K562 (cell line): ENCODE measurements around the gene C1orf122. TPM values are rescaled to one million over a fixed set of nuclear protein-coding genes. Genes with fewer than 3 reads are reported as not detected.

Source experiments
- ATF7 ChIP-seq: fragments of 450-650 bp; IDR thresholded peaks from 2 replicates; pipeline ENCODE4 v1.7.1; 2014; ENCODE audit warnings: mild to moderate bottlenecking, moderate library complexity
- CREB3L1 ChIP-seq: fragments of 450-650 bp; IDR thresholded peaks from 2 replicates; pipeline ENCODE4 v1.6.1; 2014; ENCODE audit warnings: low read depth, mild to moderate bottlenecking, moderate library complexity, borderline replicate concordance
- E2F8 ChIP-seq: fragments of 450-650 bp; IDR thresholded peaks from 2 replicates; pipeline ENCODE4 v1.7.1; 2018; ENCODE audit warnings: mild to moderate bottlenecking, low read depth; ENCODE audit not compliant: partially characterized antibody
- EHMT2 ChIP-seq: fragments of 450-650 bp; IDR thresholded peaks from 2 replicates; pipeline ENCODE4 v1.6.1; 2018; ENCODE audit warnings: antibody characterized with exemption
- ELF1 ChIP-seq: fragments of 200-800 bp; sonication (Bioruptor generic); IDR thresholded peaks from 2 replicates; pipeline ENCODE4 v1.6.1; 2016; ENCODE audit warnings: missing genetic modification characterization, missing compliant biosample characterization
- FOXM1 ChIP-seq, 2 experiments: fragments of 450-650 bp in 1 of 2; sonication (generic) in 1 of 2; formaldehyde crosslinking in 1 of 2; IDR thresholded peaks; 2 replicates each; pipeline versions ENCODE4 v1.6.1 to v1.9.0; 2017 to 2022; ENCODE audit warnings: low read depth in 2 of 2, mild to moderate bottlenecking in 2 of 2, missing genetic modification reagents in 1 of 2, moderate library complexity in 1 of 2
- HDGF ChIP-seq: fragments of 450-650 bp; IDR thresholded peaks from 2 replicates; pipeline ENCODE4 v1.6.1; 2016
- PATZ1 ChIP-seq: fragments of 250-450 bp; sonication (Bioruptor Pico); IDR thresholded peaks from 2 replicates; pipeline ENCODE4 v1.5.0; 2020; ENCODE audit warnings: mild to moderate bottlenecking, borderline replicate concordance
- POLR2B ChIP-seq: fragments of 450-650 bp; IDR thresholded peaks from 2 replicates; pipeline ENCODE4 v1.6.1; 2018; ENCODE audit warnings: low read depth; ENCODE audit not compliant: partially characterized antibody
- ZBTB11 ChIP-seq, 3 experiments: fragments of 200-800 bp in 1 of 3; fragments of 250-450 bp in 1 of 3; fragments of 450-650 bp in 1 of 3; sonication (Bioruptor Pico) in 1 of 3; sonication (Bioruptor generic) in 1 of 3; formaldehyde crosslinking in 1 of 3; IDR thresholded peaks; 2 replicates each; pipeline versions ENCODE4 v1.6.1 to v1.8.0; 2016 to 2022; ENCODE audit warnings: mild to moderate bottlenecking in 2 of 3, missing genetic modification characterization in 2 of 3, missing compliant biosample characterization in 1 of 3, moderate library complexity in 1 of 3
- ZBTB34 ChIP-seq: fragments of 250-450 bp; sonication (Bioruptor Pico); IDR thresholded peaks from 2 replicates; pipeline ENCODE4 v1.8.0; 2021; ENCODE audit warnings: mild to moderate bottlenecking, moderate library complexity
- ZNF143 ChIP-seq: sonication (generic); formaldehyde crosslinking; IDR thresholded peaks from 2 replicates; pipeline ENCODE4 v1.9.0; 2022; ENCODE audit warnings: mild to moderate bottlenecking, missing genetic modification reagents
- ZNF76 ChIP-seq: fragments of 250-450 bp; sonication (Bioruptor Pico); IDR thresholded peaks from 2 replicates; pipeline ENCODE4 v1.4.0; 2020; ENCODE audit warnings: mild to moderate bottlenecking, moderate library complexity, borderline replicate concordance
- ZSCAN32 ChIP-seq: fragments of 450-650 bp; formaldehyde crosslinking; IDR thresholded peaks from 2 replicates; pipeline ENCODE4 v1.4.0; 2020; ENCODE audit warnings: mild to moderate bottlenecking, moderate library complexity
- polyA plus RNA-seq, 8 experiments: library from polyadenylated mRNA; depleted of rRNA in 4 of 8; stranded (reverse) in 5 of 8; unstranded in 3 of 8; fragments of >200 nt; fragmentation: Nextera tagmentation in 2 of 8; fragmentation: Illumina TruSeq in 1 of 8; extraction: Ambion mirVana in 2 of 8; extraction: Trizol in 1 of 8; gene quantifications; 2 replicates each; pipeline versions ENCODE4 v1.2.1 to v1.2.3, GENCODE V29; 2011 to 2014; ENCODE audit warnings: inconsistent platforms in 1 of 8, missing spikeins in 1 of 8
- total RNA-seq, 7 experiments: library from RNA; depleted of rRNA in 6 of 7; stranded (reverse); fragments of >200 nt in 6 of 7; fragmentation: Illumina TruSeq in 2 of 7; extraction: Trizol in 2 of 7; gene quantifications; 2 replicates each; pipeline versions ENCODE4 v1.2.1 to v1.2.3, GENCODE V29; 2011 to 2021; ENCODE audit warnings: low replicate concordance in 1 of 7

Gene C1orf122
- total and polyA plus RNA-seq, 9 of the 15 experiments (the other 6 are each of a cell fraction or from before 2014, with no cell fraction given): 3.6 to 70.9 (median 17.3) TPM

GRCh38 chr1:37807555-37808368 lies at the start of gene C1orf122, which contains the start of gene YRDC (continued):
- TF ChIP-seq ZBTB34 (CRISPR knock-in tag) (no peak), FOXM1 (IDR thresholded peaks at IDR 0.05; ENCODE audit: low read depth) (peak; percentile 75; the same call in 1 of the 2 replicates), FOXM1 (CRISPR knock-in tag; IDR thresholded peaks at IDR 0.05; ENCODE audit: low read depth) (no peak), HDGF (no peak), ZSCAN32 (CRISPR knock-in tag) (no peak), POLR2B (peak; percentile 29), ZNF143 (CRISPR knock-in tag) (no peak), ZBTB11 (CRISPR knock-in tag; IDR thresholded peaks at IDR 0.05) (peak in 2 of 3 experiments; percentile 76 to 96; a peak in 5 of 6 replicates), ZNF76 (no peak), PATZ1 (no peak), CREB3L1 (peak; percentile 41; the same call in 1 of the 2 replicates), ATF7 (peak; percentile 49; the same call in 1 of the 2 replicates), EHMT2 (no peak), E2F8 (peak; percentile 91), ELF1 (peak; percentile 97)
